HCT116 (cell line): ENCODE results near the gene FCHSD2. TPM values are rescaled to one million over a fixed set of nuclear protein-coding genes. Genes with fewer than 3 reads are reported as not detected.

Source experiments
- ATAC-seq: fragments of 200-7000 bp; cut with Tn5 transposase; 2 replicates; pipeline ENCODE4 v1.9.1; 2020; ENCODE audit warnings: mild to moderate bottlenecking, moderate library complexity
- BruUV-seq: library from RNA; stranded (reverse); fragments of 400-500 nt; replicated peaks from 2 replicates; lab custom pipeline; 2021; lab: Mats Ljungman, UMichigan
- CTCF ChIA-PET: fragments of 300-600 bp; sonication (Branson Sonifier 250); formaldehyde crosslinking; loops from one replicate; lab custom pipeline; 2021; ENCODE audit warnings: antibody characterized with exemption; lab: Charles Lee
- POLR2A ChIA-PET: fragments of 300-600, 350-600 bp; sonication (Branson Sonifier 250); formaldehyde crosslinking; loops from one replicate; lab custom pipeline; 2021; ENCODE audit warnings: antibody characterized with exemption; lab: Charles Lee
- RAD21 ChIA-PET, 2 experiments: fragments of 300-600 bp; sonication (Branson Sonifier 250); formaldehyde crosslinking; loops; one replicate each; lab custom pipeline; 2023; ENCODE audit warnings: low total read pairs in 2 of 2; ENCODE audit not compliant: uncharacterized antibody in 2 of 2, unreplicated experiment in 2 of 2, low non-redundant PET in 1 of 2; lab: Charles Lee
- DNase-seq: peaks from one replicate; pipeline ENCODE4 v3.0.0-alpha.2; 2010; ENCODE audit warnings: low read depth, low spot score
- H2AFZ ChIP-seq: fragments of 200-600 bp; shearing (Covaris generic), sonication (generic); 2 replicates; pipeline ENCODE4 v1.6.1; 2017; ENCODE audit warnings: low read depth, mixed run types, mixed read lengths, antibody characterized with exemption, low read length; ENCODE audit not compliant: poor library complexity, severe bottlenecking
- H3K27ac ChIP-seq: 2 replicates; pipeline ENCODE4 v1.5.1; 2012; ENCODE audit warnings: low read depth, low read length
- H3K27me3 ChIP-seq: fragments of 200-600 bp; sonication (generic); 2 replicates; pipeline ENCODE4 v1.6.1; 2016; ENCODE audit warnings: mixed run types, low read length, mixed read lengths; ENCODE audit not compliant: insufficient read depth
- H3K36me3 ChIP-seq, 2 experiments: fragments of 200-500 bp in 1 of 2; fragments of 200-600 bp in 1 of 2; sonication (Bioruptor generic) in 1 of 2; sonication (generic) in 1 of 2; 2 replicates each; pipeline versions ENCODE4 v1.5.1 to v1.6.1; 2014 to 2016; ENCODE audit warnings: low read length in 2 of 2, inconsistent platforms in 1 of 2, mixed read lengths in 1 of 2, mixed run types in 1 of 2; ENCODE audit not compliant: insufficient read depth in 2 of 2, control insufficient read depth in 1 of 2
- H3K4me1 ChIP-seq, 2 experiments: fragments of 200-600 bp in 1 of 2; sonication (generic) in 1 of 2; 2 replicates each; pipeline versions ENCODE4 v1.5.1 to v1.6.1; 2012 to 2017; ENCODE audit warnings: low read length in 2 of 2, inconsistent platforms in 1 of 2, mild to moderate bottlenecking in 1 of 2, mixed read lengths in 1 of 2, mixed run types in 1 of 2, moderate library complexity in 1 of 2; ENCODE audit not compliant: insufficient read depth in 2 of 2, control insufficient read depth in 1 of 2
- H3K4me2 ChIP-seq: fragments of 200-600 bp; sonication (generic); 2 replicates; pipeline ENCODE4 v1.6.1; 2017; ENCODE audit warnings: mixed run types, low read length, mixed read lengths
- H3K4me3 ChIP-seq, 2 experiments: fragments of 200-600 bp in 1 of 2; sonication (generic) in 1 of 2; replicated peaks in 1 of 2; 2 replicates each; pipeline ENCODE4 v1.5.1; 2011 to 2016; ENCODE audit warnings: low read length in 2 of 2, control low read depth in 1 of 2, low read depth in 1 of 2, mild to moderate bottlenecking in 1 of 2, mixed read lengths in 1 of 2, mixed run types in 1 of 2
- H3K79me2 ChIP-seq: fragments of 200-600 bp; sonication (generic); 2 replicates; pipeline ENCODE4 v1.6.1; 2017; ENCODE audit warnings: mild to moderate bottlenecking, mixed run types, low read length, moderate library complexity, mixed read lengths; ENCODE audit not compliant: insufficient read depth
- H3K9ac ChIP-seq: fragments of 200-600 bp; sonication (generic); 2 replicates; pipeline ENCODE4 v1.6.1; 2016; ENCODE audit warnings: low read length, mixed read lengths
- H3K9me2 ChIP-seq: fragments of 200-600 bp; sonication (generic), shearing (Covaris generic); 2 replicates; pipeline ENCODE4 v1.6.1; 2017; ENCODE audit warnings: mixed run types, mild to moderate bottlenecking, moderate library complexity; ENCODE audit not compliant: insufficient read depth
- H3K9me3 ChIP-seq, 2 experiments: fragments of 200-500 bp in 1 of 2; fragments of 200-600 bp in 1 of 2; sonication (Bioruptor generic) in 1 of 2; sonication (generic) in 1 of 2; 2 replicates each; pipeline ENCODE4 v1.6.1; 2014 to 2017; ENCODE audit warnings: low read length in 2 of 2, mixed read lengths in 2 of 2, inconsistent platforms in 1 of 2, low read depth in 1 of 2, mild to moderate bottlenecking in 1 of 2, mixed run types in 1 of 2, moderate library complexity in 1 of 2; ENCODE audit not compliant: control insufficient read depth in 1 of 2, insufficient read depth in 1 of 2
- H4K20me1 ChIP-seq: fragments of 200-600 bp; sonication (generic), shearing (Covaris generic); 2 replicates; pipeline ENCODE4 v1.6.1; 2017; ENCODE audit warnings: mixed run types, mild to moderate bottlenecking, moderate library complexity; ENCODE audit not compliant: insufficient read depth
- ATF3 ChIP-seq: IDR thresholded peaks from 2 replicates; pipeline ENCODE4 v1.6.1; 2012
- CBX3 ChIP-seq: IDR thresholded peaks from 2 replicates; pipeline ENCODE4 v1.6.1; 2012; ENCODE audit warnings: low read depth
- CEBPB ChIP-seq: IDR thresholded peaks from 2 replicates; pipeline ENCODE4 v1.6.1; 2012; ENCODE audit warnings: low read depth
- EGR1 ChIP-seq: IDR thresholded peaks from 2 replicates; pipeline ENCODE4 v1.6.1; 2012; ENCODE audit warnings: low read depth
- ELF1 ChIP-seq: IDR thresholded peaks from 2 replicates; pipeline ENCODE4 v1.6.1; 2012; ENCODE audit warnings: low read depth, borderline replicate concordance
- EZH2 ChIP-seq: fragments of 200-600 bp; sonication (generic); IDR thresholded peaks from 2 replicates; pipeline ENCODE4 v1.6.1; 2017; ENCODE audit warnings: antibody characterized with exemption, mixed run types
- EZH2phosphoT487 ChIP-seq: fragments of 200-600 bp; IDR thresholded peaks from 2 replicates; pipeline ENCODE4 v1.6.1; 2018; ENCODE audit warnings: antibody characterized with exemption, borderline replicate concordance
- FOSL1 ChIP-seq: IDR thresholded peaks from 2 replicates; pipeline ENCODE4 v1.6.1; 2012; ENCODE audit warnings: low read depth
- JUND ChIP-seq: IDR thresholded peaks from 2 replicates; pipeline ENCODE4 v1.6.1; 2012
- POLR2A ChIP-seq: IDR thresholded peaks from 2 replicates; pipeline ENCODE4 v1.7.0; 2011; ENCODE audit warnings: borderline replicate concordance; ENCODE audit not compliant: insufficient read depth, insufficient read length; ENCODE audit errors: extremely low read depth
- POLR2AphosphoS5 ChIP-seq: IDR thresholded peaks from 2 replicates; pipeline ENCODE4 v1.6.1; 2011; ENCODE audit warnings: mild to moderate bottlenecking, low read depth, low read length, moderate library complexity
- RAD21 ChIP-seq: IDR thresholded peaks from 2 replicates; pipeline ENCODE4 v1.6.1; 2012; ENCODE audit warnings: low read depth, mild to moderate bottlenecking
- SP1 ChIP-seq: IDR thresholded peaks from 2 replicates; pipeline ENCODE4 v1.6.1; 2012; ENCODE audit warnings: low read depth
- SRF ChIP-seq: IDR thresholded peaks from 2 replicates; pipeline ENCODE4 v1.6.1; 2012; ENCODE audit warnings: low read depth
- TCF7L2 ChIP-seq: IDR thresholded peaks from 2 replicates; pipeline ENCODE4 v1.7.0; 2011; ENCODE audit warnings: borderline replicate concordance, inconsistent platforms; ENCODE audit not compliant: insufficient read depth, insufficient read length; ENCODE audit errors: extremely low read depth
- YY1 ChIP-seq: IDR thresholded peaks from 2 replicates; pipeline ENCODE4 v1.6.1; 2011; ENCODE audit warnings: low read length, low read depth, moderate library complexity, mild to moderate bottlenecking; ENCODE audit not compliant: insufficient replicate concordance; ENCODE audit errors: extremely low read depth
- ZBTB33 ChIP-seq: IDR thresholded peaks from 2 replicates; pipeline ENCODE4 v1.6.1; 2011; ENCODE audit warnings: mild to moderate bottlenecking, low read length, moderate library complexity; ENCODE audit not compliant: insufficient replicate concordance; ENCODE audit errors: extremely low read depth
- ZNF274 ChIP-seq: fragments of 200-500 bp; sonication (Bioruptor generic); IDR thresholded peaks from 2 replicates; pipeline ENCODE4 v1.6.1; 2014; ENCODE audit warnings: mild to moderate bottlenecking, low read depth, low read length, inconsistent platforms
- intact Hi-C: fragments of 100-400 bp; cut with micrococcal nuclease; formaldehyde crosslinking; loops from 2 replicates; pipeline ENCODE4 v1.10.0; 2022
- total RNA-seq: library from RNA; stranded (reverse); gene quantifications from one replicate; pipeline ENCODE4 v1.2.1, GENCODE V29; 2021; ENCODE audit not compliant: unreplicated experiment

Gene FCHSD2
- total RNA-seq, 1 experiment from 2014 or later, result 15.0 TPM

GRCh38 chr11:73058989-73059674 is 83.0 kb downstream of the FCHSD2 start:
- no peak overlapping the region for H3K9ac ChIP-seq
- no peak for DNase-seq
- no peaks in the 10 kb centered on the region for H4K20me1 ChIP-seq
- no peaks in the 10 kb centered on the region for H3K79me2 ChIP-seq
- H3K9me3 ChIP-seq, result no peaks in the 10 kb centered on the region
- CTCF ChIA-PET, result no interaction called here
- H3K4me3 ChIP-seq, result no peak overlapping the region
- H3K27ac ChIP-seq, result no peak overlapping the region
- no peaks in the 10 kb centered on the region for H3K9me2 ChIP-seq
- TF ChIP-seq CEBPB (no peak), EZH2 (no peak), ATF3 (no peak), SRF (no peak), TCF7L2 (no peak), ELF1 (no peak), CBX3 (no peak), SP1 (no peak), RAD21 (no peak)
- TF ChIP-seq, all 23 proteins: peak for 0
- intact Hi-C loops, result no loop called here
- no TSS peak for BruUV-seq
- Histone ChIP-seq H3K36me3 (no peaks in the 10 kb centered on the region), H3K4me1 (no peaks in the 10 kb centered on the region), H3K27me3 (no peaks in the 10 kb centered on the region), H2AFZ (no peak overlapping the region), H3K4me2 (no peak overlapping the region)
- ChIA-PET POLR2A (no interaction called here), RAD21 (no interaction called here)
- no peak for ATAC-seq

- ChIA-PET POLR2A (no interaction called here), CTCF (no interaction called here), RAD21 (no interaction called here)
- no peak for DNase-seq
- Histone ChIP-seq H3K79me2 (no peaks in the 10 kb centered on the region), H3K4me3 (no peak overlapping the region), H3K9me2 (no peaks in the 10 kb centered on the region), H3K9me3 (no peaks in the 10 kb centered on the region), H3K9ac (no peak overlapping the region), H2AFZ (no peak overlapping the region), H3K4me2 (no peak overlapping the region), H3K4me1 (no peaks in the 10 kb centered on the region), H3K36me3 (no peaks in the 10 kb centered on the region), H4K20me1 (no peaks in the 10 kb centered on the region), H3K27ac (no peak overlapping the region), H3K27me3 (no peaks in the 10 kb centered on the region)
- no TSS peak for BruUV-seq
- intact Hi-C loops, result no loop called here
- no peak for ATAC-seq
- TF ChIP-seq POLR2A, result no peak
- TF ChIP-seq POLR2AphosphoS5, result no peak
- TF ChIP-seq ZNF274, result no peak
- TF ChIP-seq EZH2, result no peak
- TF ChIP-seq RAD21, result no peak
- no peak for TF ChIP-seq EZH2phosphoT487
- no peak for TF ChIP-seq EGR1
- no peak for TF ChIP-seq TCF7L2
- TF ChIP-seq FOSL1, result no peak
- no peak for TF ChIP-seq ELF1
- TF ChIP-seq ATF3, result no peak
- TF ChIP-seq YY1, result no peak
- TF ChIP-seq CBX3, result no peak
- no peak for TF ChIP-seq JUND
- TF ChIP-seq ZBTB33, result no peak
Observed at GRCh38 chr11:73055655-73056354, 86.3 kb downstream of the FCHSD2 start.
